Neural cell (in vitro differentiated cells): ENCODE results near the gene EOGT.

Source experiments
- CTCF ChIP-seq: fragments of 450-650 bp; IDR thresholded peaks from 2 replicates; pipeline ENCODE4 v1.5.1; 2014; ENCODE audit warnings: antibody characterized with exemption, mild to moderate bottlenecking, moderate library complexity; ENCODE audit not compliant: poor library complexity, severe bottlenecking
- POLR2AphosphoS5 ChIP-seq: IDR thresholded peaks from 2 replicates; pipeline ENCODE4 v1.6.1; 2012
- RAD21 ChIP-seq: fragments of 450-650 bp; conservative IDR thresholded peaks from 2 replicates; pipeline ENCODE4 v1.6.1; 2014; ENCODE audit warnings: antibody characterized with exemption, mild to moderate bottlenecking, moderate library complexity
- REST ChIP-seq: IDR thresholded peaks from 2 replicates; pipeline ENCODE4 v1.6.1; 2012; ENCODE audit warnings: borderline replicate concordance

- TF ChIP-seq CTCF (no peak), POLR2AphosphoS5 (no peak), RAD21 (no peak), REST (no peak)
Measured at GRCh38 chr3:69044608-69045007, 31.1 kb upstream of the EOGT start.
